NCI-H2227 treated with DMSO at 0.1 percent for 48 hours (cell line): ENCODE results near the gene RPL36.
A peak's percentile ranks its signal among the peaks of the same experiment; 100 is the strongest.
"Not testable (repeated sequence)": the region's sequence is repeated elsewhere in the genome, so short reads cannot be mapped to it uniquely, and the experiment has no call there.

Experiments used
- DNase-seq: peaks from one replicate; lab custom pipeline; 2025; lab: John Stamatoyannopoulos, UW

Gene RPL36

GRCh38 chr19:5690955-5691821 lies 1.1 kb downstream of the RPL36 start:
- peak; percentile 38 for DNase-seq

DNA sequence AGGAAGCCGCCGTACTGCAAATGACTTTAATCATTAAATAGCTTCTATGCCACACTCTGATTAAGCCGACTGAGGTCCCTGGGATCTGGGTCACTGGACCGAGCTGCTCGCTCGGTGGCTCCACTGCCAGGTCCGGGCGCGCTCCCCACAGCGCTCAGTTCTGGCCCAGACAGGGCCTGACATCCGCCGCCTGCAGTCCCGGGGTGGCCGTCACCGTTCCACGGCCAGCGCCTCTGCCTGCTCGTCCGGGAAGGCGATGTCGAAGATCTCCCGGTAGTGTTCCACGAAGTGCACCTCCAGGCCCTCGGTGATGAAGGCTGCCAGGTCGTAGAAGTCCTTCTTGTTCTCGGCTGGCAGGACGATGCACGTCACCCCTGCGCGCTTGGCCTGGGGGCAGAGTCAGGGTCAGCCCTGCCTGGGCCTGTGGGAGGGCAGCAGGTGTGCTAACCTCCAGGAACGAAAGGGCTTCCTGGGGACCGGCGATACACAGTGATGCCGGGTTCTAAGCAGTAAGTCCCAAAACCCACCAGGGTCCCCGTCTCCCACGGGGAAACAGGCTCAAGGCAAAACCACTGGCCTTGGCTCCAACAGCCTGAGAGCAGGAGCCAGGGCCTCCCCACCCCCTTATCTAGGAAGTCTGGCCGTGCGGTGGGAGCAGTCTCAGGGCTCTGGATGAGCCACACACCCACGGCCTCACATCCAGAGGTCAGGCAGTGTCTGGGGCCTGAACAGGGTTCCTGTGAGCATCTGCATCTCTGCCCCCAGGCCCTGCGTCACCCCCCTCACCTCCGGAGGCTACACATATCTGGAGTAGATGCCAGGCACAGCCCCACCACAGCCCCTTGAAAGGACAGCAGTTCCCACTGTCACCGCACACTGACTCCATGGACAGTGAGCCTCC lies 2.0 kb downstream of the RPL36 start:
- DNase-seq: no peak

DNA sequence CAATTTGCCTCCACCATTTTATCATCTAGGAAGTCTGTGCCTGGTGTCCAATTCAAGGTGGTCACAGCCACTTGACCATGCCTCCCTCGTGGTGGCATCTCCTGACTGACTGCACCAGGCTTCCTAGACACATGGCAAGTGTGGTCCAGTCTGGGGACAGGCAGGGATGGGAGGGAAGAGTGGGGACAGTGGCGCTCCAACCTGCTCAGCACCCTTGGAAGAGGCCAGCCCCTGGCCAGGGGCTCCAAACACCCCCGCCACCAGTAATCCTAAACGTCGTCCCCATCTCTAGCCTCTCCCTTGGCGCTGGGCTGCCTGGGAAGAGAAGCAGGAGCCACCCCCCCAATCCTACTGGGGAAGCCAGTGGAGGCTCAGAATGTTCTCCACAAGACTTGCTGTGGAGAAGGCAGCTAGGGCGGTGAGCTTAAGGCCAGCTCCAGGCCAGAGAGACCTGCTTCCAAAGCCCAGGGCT lies 2.7 kb downstream of the RPL36 start:
- DNase-seq: no peak

GRCh38 chr19:5693195-5694166 lies 3.4 kb downstream of the RPL36 start:
- no peak for DNase-seq

DNA sequence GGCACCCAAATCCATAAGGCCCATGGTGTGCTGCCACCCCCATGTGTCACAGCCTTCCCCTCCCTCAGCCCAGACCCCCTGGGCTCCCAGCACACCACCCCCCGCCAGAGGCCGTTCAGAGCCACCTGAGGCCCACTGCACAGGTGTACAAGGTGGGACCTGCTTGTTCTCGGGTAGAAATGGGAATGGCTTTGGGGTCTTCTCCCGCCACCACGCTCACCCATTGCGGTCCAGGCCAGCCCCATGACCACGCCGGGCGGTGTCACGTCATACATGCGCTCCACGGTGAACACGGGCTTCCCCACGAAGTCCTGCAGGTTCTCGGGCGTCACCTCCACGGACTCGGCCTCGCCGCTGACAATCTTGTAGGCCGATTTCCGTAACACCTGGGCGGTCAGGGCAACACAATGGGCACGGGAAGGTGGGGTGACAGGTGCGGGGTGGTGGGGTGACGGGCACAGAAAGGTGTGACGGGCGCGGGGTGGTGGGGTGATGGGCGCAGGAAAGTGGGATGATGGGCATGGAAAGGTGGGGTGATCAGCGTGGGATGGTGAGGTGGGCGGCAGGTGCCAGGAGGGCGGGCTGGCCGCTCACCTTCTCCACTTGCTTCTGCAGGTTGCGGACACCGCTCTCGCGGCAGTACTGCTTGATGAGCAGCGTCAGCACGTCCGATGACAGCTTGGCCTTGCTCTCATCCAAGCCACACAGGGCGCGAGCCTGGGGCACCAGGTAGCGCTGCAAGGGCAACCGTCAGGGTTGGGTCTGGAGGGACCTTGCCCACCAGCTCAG lies 4.3 kb downstream of the RPL36 start:
- DNase-seq: no peak

GRCh38 chr19:5694956-5695648 lies 5.0 kb downstream of the RPL36 start:
- no peak for DNase-seq

DNA sequence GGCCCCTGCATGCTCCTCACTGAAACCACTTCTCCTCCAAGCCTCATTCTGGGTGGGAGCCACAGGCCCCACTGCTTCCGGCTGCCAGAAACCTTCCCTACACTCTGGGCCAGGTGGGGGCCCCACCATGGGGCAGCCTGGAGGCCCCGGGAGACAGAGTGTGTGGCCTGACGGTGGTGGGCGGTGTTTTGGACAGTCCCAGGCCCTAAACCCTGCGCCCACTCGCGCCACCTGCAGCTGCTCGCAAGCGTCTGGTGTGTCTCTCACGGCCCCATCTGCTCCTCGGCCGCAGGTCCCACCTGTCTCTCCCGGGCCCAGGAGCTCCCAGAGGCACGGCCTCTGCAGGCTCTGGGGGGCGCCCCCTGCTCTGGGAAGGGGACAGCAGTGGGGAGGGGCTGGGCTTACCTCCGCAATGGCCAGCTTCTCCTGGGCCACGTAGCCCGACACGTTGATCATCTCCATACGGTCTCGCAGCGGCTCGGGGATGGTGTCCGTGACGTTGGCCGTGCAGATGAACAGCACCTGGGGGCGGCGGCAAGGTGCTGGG lies 5.6 kb downstream of the RPL36 start:
- no peak for DNase-seq

- DNase-seq: no peak
These were observed 6.3 kb downstream of the RPL36 start for GRCh38 chr19:5696196-5697021.

DNA sequence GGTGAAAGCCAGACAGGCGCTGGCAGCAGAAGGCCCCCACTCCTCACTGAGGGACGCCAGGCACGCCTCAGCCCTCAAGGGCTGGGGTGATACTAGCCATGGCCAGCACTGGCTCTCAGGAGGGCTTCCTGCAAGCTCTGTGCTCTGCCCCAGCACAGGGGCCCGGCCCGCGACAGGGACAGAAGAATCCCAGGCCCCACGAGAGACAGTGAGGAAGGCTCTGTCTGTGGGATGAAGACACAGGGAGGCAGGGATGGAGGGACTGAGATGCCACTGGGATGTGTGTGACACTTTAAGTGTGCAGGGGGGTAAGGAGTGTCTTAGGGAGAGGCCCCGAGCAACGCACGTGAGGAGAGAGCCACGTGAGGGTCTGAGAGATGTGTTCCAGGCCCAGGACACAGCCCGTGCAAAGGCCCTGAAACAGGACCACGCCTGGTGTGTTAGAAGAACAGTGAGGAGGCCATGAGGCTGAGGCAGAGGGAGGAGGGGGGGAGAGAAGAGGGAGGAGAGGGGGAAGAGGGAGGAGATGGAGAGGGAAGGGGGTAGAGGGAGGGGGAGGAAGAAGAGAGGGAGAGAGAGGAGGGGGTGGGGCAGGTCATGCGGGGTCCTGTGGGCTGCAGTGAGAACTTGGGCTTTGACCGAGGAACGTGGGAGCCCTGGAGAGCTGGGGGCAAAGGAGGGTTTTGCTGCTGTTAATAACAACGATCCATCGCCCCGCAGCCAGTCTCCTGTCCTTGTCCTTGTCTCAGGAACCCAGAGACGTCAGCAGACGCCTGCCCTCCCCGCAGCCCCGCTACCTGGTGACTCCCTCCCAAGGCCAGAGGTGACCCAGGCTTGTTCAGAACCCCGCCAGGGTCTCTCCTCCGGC lies 7.2 kb downstream of the RPL36 start:
- DNase-seq: no peak

- no peak for DNase-seq
These were observed 8.0 kb downstream of the RPL36 start for GRCh38 chr19:5697890-5698634.

- no peak for DNase-seq
These were observed 8.7 kb downstream of the RPL36 start for GRCh38 chr19:5698635-5699422.

DNA sequence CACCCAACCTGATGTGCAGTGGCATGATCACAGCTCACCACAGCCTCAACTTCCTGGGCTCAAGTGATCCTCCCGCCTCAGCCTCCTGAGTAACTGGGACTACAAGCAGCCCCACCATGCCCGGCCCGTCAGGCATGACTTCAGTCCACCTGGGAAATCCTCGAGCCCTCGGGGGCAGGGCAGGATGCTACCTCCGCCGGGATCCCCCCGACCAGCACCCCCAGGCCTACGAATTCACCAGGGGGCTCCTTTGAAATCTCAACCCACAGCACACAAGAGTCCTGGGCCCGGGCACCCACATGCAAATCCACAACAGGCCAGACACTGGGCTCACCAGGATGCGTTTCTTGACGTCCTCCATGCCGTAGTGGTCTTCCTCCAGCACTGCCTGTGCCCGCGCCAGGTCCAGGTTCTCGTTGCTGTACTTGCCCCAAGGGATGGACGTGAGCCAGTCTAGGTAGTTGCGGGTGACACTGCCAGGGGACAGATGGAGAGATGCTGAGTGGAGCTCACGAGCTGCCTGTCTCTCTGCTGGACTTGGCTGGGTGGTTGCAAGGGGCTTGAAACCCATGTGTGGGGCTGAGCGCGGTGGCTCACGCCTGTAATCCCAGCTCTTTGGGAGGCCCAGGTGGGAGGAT lies 10.5 kb downstream of the RPL36 start:
- no peak for DNase-seq

GRCh38 chr19:5702053-5702410 lies 11.9 kb downstream of the RPL36 start:
- not testable (repeated sequence) for DNase-seq

- no peak for DNase-seq
These were observed 14.0 kb downstream of the RPL36 start for GRCh38 chr19:5703819-5704818.

DNA sequence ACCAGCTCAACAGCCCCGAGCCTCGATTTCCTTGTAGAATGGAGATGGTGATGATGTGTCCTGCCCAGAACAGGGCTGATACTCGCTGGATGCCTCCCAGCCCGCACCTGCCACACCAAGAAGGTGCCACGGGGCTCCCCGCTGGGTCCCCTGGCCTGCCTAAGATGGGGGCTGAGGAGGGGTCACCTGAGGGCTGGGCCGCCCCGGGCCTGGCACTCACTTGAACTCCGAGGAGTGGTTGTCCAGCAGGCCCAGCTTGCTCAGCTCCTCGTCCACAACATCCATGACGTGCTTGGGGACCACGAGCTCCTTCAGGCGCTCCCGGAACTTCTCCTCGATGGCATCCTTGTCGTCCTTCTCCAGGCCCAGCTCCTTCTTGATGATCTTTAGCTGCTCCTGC lies 15.5 kb downstream of the RPL36 start:
- no peak for DNase-seq
